Right lobe of liver (tissue), 6 donors: ENCODE measurements around the gene P2RY10. TPM values are rescaled to one million over a fixed set of nuclear protein-coding genes. Genes with fewer than 3 reads are reported as not detected.

Experiments used
- ATAC-seq, 4 donors: fragments of 200-7000 bp; cut with Tn5 transposase; one replicate each; pipeline ENCODE4 v1.9.1; 2020; ENCODE audit warnings: mild to moderate bottlenecking in 4 of 4, moderate library complexity in 4 of 4
- DNase-seq, 3 donors: peaks; one replicate each; pipeline ENCODE4 v3.0.0-alpha.2; 2020
- H3K27ac ChIP-seq, 3 donors: fragments of 200-600 bp; one replicate each; pipeline ENCODE4 v1.8.0; 2022
- H3K27me3 ChIP-seq, 2 donors: fragments of 200-600 bp; one replicate each; pipeline ENCODE4 v1.8.0; 2022
- H3K36me3 ChIP-seq, 4 donors: fragments of 200-600 bp; sonication (generic) in 1 of 4; one replicate each; pipeline versions ENCODE4 v1.5.1 to v1.8.0; 2017 to 2022; ENCODE audit warnings: control low read depth in 1 of 4
- H3K4me1 ChIP-seq, 4 donors: fragments of 200-600 bp; sonication (generic) in 1 of 4; one replicate each; pipeline versions ENCODE4 v1.5.1 to v1.8.0; 2017 to 2022; ENCODE audit warnings: control low read depth in 1 of 4
- H3K4me3 ChIP-seq, 3 donors: fragments of 200-600 bp; one replicate each; pipeline ENCODE4 v1.8.0; 2022
- H3K9me3 ChIP-seq, 4 donors: fragments of 200-600 bp; sonication (generic) in 1 of 4; one replicate each; pipeline versions ENCODE4 v1.5.1 to v1.8.0; 2017 to 2022; ENCODE audit warnings: control low read depth in 1 of 4
- POLR2A ChIP-seq: fragments of 450-650 bp; IDR thresholded peaks from one replicate; pipeline ENCODE4 v1.6.1; 2017; ENCODE audit warnings: antibody characterized with exemption, mild to moderate bottlenecking
- WGBS: methylation state at CpG from one replicate; pipeline ENCODE4 v1.1.6; 2018; ENCODE audit warnings: low coverage, low lambda C conversion rate; ENCODE audit not compliant: insufficient coverage; ENCODE audit errors: missing lambda C conversion rate; 5-methylcytosine and 5-hydroxymethylcytosine counted together
- intact Hi-C, 2 donors: fragments of 100-400 bp; cut with DNase I; formaldehyde crosslinking; loops; one replicate each; pipeline versions ENCODE4 v1.11.2 to v1.14.1; 2022
- total RNA-seq, 6 experiments: library from RNA; depleted of rRNA in 2 of 6; stranded (reverse); fragments of >200 nt in 2 of 6; fragmentation: NEBNext Ultra II Directional in 3 of 6; extraction: Animal tissue kit (Norgen Biotek cat#: 25700) in 3 of 6; gene quantifications; one replicate each; pipeline versions ENCODE4 v1.1.0 to v1.2.4, GENCODE V29; 2016 to 2023
- TF ChIP-seq, protein P1 (sequence below), 4 donors: fragments of 200-600 bp in 3 of 4; fragments of 450-650 bp in 1 of 4; IDR thresholded peaks; one replicate each; pipeline versions ENCODE4 v1.5.1 to v1.8.0; 2016 to 2022; ENCODE audit warnings: antibody characterized with exemption in 4 of 4, mild to moderate bottlenecking in 2 of 4
- donor health status: DM: no; HTN: yes; CAD: no.
- donor health status: DM: no; HTN: no; CAD: no.
- donor health status: DM: no; HTN: no; CAD: no.
- donor health status: DM: no; HTN: yes; CAD: no.
- donor health status: DM: no; HTN: yes; CAD: no.

Gene P2RY10
- total RNA-seq, 6 experiments from 2014 or later = 0.35 to 0.68 (median 0.43) TPM; not detected in 3

DNA sequence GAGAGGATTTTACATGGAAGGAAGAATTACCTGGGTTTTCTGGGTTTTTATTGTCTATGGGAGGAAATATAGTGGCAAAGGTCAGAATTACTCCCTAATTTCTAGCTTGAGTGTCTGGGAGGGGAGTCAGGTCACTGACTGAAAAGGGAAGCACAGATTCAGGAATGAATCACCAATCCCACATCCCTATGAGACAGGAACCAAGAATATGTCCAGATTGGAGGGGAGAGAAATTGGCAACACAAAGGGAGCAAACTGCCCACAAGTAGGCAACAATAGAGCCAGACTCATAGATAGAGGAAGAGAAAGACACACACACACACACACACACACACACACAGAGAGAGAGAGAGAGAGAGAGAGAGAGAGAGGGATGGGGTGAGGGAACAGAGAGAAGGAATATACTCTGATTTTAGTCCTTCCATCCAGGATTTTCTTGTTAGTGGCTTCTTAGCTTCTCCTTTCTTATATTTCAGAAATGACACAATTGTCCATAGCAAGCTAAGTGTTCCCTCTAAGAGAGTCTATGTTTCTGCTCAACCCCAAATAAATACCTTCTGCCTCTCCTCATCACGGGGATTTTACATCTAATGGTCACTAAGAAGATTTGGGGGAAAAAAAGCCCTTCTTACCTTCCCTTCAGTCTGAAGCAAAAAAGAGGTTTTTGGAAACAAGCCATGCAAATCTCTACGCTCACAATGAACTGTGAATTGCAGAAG lies 12.0 kb downstream of the P2RY10 start:
- Histone ChIP-seq H3K27ac (no peak overlapping the region), H3K4me1 (no peaks in the 10 kb centered on the region), H3K27me3 (no peaks in the 10 kb centered on the region), H3K4me3 (no peak overlapping the region), H3K9me3 (no peaks in the 10 kb centered on the region), H3K36me3 (no peaks in the 10 kb centered on the region)
- TF ChIP-seq, protein P1, sequence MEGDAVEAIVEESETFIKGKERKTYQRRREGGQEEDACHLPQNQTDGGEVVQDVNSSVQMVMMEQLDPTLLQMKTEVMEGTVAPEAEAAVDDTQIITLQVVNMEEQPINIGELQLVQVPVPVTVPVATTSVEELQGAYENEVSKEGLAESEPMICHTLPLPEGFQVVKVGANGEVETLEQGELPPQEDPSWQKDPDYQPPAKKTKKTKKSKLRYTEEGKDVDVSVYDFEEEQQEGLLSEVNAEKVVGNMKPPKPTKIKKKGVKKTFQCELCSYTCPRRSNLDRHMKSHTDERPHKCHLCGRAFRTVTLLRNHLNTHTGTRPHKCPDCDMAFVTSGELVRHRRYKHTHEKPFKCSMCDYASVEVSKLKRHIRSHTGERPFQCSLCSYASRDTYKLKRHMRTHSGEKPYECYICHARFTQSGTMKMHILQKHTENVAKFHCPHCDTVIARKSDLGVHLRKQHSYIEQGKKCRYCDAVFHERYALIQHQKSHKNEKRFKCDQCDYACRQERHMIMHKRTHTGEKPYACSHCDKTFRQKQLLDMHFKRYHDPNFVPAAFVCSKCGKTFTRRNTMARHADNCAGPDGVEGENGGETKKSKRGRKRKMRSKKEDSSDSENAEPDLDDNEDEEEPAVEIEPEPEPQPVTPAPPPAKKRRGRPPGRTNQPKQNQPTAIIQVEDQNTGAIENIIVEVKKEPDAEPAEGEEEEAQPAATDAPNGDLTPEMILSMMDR (IDR thresholded peaks at IDR 0.05) = no peak
- no peak for TF ChIP-seq POLR2A
- DNase-seq (no peak), ATAC-seq (no peak)
- intact Hi-C loops = no loop called here
- WGBS = 18% methylated on average over 2 of the region's 2 CpGs

DNA sequence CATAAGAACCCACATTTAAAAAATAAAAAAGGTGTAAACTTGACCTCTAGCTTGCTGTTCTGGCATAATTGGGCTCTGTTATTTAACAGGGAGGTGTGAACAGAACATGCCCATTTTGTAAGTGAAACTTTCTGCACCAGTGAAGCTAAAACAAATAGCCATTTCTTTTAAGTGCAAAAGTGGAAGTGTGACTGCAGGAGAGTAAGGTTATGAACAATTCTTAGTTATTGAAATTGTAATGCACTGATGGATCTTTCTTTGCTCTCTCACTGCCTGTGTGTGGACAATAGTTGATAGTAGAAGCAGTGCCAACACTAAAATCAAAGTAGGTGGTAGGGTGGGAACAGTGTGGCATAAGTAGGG lies 12.6 kb downstream of the P2RY10 start:
- Histone ChIP-seq H3K27me3 (no peaks in the 10 kb centered on the region), H3K4me3 (no peak overlapping the region), H3K36me3 (no peaks in the 10 kb centered on the region), H3K4me1 (no peaks in the 10 kb centered on the region), H3K9me3 (no peaks in the 10 kb centered on the region), H3K27ac (no peak overlapping the region)
- DNase-seq (no peak), ATAC-seq (no peak)
- TF ChIP-seq, protein P1 (IDR thresholded peaks at IDR 0.05) = no peak
- no peak for TF ChIP-seq POLR2A
- intact Hi-C loops = no loop called here

DNA sequence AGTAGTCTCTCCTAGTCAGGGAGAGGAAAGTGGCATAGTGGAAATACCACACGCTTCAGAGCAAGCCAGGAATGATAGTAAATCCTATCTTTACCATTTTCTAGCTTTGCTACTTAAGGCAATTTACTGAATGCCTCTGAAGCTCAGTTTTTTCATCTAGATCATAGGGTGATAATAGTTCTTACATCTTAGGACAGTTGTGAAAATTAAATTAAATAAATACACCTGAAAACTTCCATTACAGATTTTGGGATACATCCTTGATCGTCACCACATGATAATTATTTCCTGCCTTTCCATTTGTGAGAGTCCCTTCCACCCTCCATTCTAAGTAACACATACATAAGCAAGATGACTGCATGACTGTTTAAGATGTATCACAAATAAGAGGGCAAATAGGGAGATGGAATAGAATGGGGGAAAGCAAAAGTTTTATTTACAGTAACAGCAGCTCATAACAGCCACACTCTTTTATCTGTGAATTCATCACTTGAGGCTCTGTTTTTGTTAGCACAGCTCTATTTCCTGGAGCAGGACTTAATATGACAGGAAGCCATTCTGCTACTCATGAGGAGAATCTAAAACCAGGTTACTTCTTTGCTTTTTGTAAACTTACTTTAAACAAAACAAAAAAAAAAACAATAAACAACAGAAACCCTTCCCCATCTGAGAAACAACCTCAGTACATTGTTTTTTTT lies 13.4 kb downstream of the P2RY10 start:
- intact Hi-C loops = no loop called here
- TF ChIP-seq POLR2A = no peak
- TF ChIP-seq, protein P1 (IDR thresholded peaks at IDR 0.05) = no peak
- DNase-seq (no peak), ATAC-seq (no peak)
- Histone ChIP-seq H3K4me1 (no peaks in the 10 kb centered on the region), H3K9me3 (no peaks in the 10 kb centered on the region), H3K36me3 (no peaks in the 10 kb centered on the region), H3K27ac (no peak overlapping the region), H3K4me3 (no peak overlapping the region), H3K27me3 (no peaks in the 10 kb centered on the region)
- WGBS = 37% methylated on average over 2 of the region's 2 CpGs

DNA sequence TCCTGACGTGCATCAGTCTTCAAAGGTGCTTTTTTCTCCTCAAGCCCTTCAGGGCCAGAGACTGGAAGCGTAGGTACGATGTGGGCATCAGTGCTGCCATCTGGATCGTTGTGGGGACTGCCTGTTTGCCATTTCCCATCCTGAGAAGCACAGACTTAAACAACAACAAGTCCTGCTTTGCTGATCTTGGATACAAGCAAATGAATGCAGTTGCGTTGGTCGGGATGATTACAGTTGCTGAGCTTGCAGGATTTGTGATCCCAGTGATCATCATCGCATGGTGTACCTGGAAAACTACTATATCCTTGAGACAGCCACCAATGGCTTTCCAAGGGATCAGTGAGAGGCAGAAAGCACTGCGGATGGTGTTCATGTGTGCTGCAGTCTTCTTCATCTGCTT lies 15.7 kb downstream of the P2RY10 start:
- H3K4me3 ChIP-seq = no peak overlapping the region
- no peaks in the 10 kb centered on the region for H3K9me3 ChIP-seq
- WGBS = 71% methylated on average over 7 of the region's 8 CpGs
- H3K4me1 ChIP-seq = no peaks in the 10 kb centered on the region
- intact Hi-C loops = no loop called here
- no peaks in the 10 kb centered on the region for H3K27me3 ChIP-seq
- no peak overlapping the region for H3K27ac ChIP-seq
- no peaks in the 10 kb centered on the region for H3K36me3 ChIP-seq
- DNase-seq = no peak
- no peak for ATAC-seq
- TF ChIP-seq, protein P1 (IDR thresholded peaks at IDR 0.05) = no peak
- TF ChIP-seq POLR2A = no peak
